NB4 (cell line): ENCODE data around the gene IRF9.
A peak's percentile ranks its signal among the peaks of the same experiment; 100 is the strongest.

ENCODE experiments used
- DNase-seq: peaks from one replicate; pipeline ENCODE4 v3.0.0; 2010; ENCODE audit warnings: low read depth
- H3K4me3 ChIP-seq: one replicate; pipeline ENCODE4 v1.5.1; 2011; ENCODE audit warnings: mild to moderate bottlenecking, low read depth, low read length, moderate library complexity
- CTCF ChIP-seq: IDR thresholded peaks from one replicate; pipeline ENCODE4 v1.5.1; 2012; ENCODE audit warnings: low read depth, low read length
- MAX ChIP-seq: IDR thresholded peaks from 2 replicates; pipeline ENCODE4 v1.6.1; 2011; ENCODE audit warnings: low read depth, low read length
- MYC ChIP-seq: IDR thresholded peaks from 2 replicates; pipeline ENCODE4 v1.6.1; 2011; ENCODE audit warnings: low read depth, low read length
- POLR2A ChIP-seq: IDR thresholded peaks from 2 replicates; pipeline ENCODE4 v1.6.1; 2011; ENCODE audit warnings: mild to moderate bottlenecking; ENCODE audit not compliant: insufficient read length; ENCODE audit errors: extremely low read depth

IRF9 gene

GRCh38 chr14:24160499-24160849 is 591 bp upstream of the IRF9 start:
- no peak for DNase-seq
- H3K4me3 ChIP-seq: no peak overlapping the region
- TF ChIP-seq CTCF (no peak), POLR2A (no peak), MAX (no peak), MYC (no peak)

- TF ChIP-seq MAX: no peak
- TF ChIP-seq MYC: no peak
- TF ChIP-seq POLR2A: no peak
- TF ChIP-seq CTCF: no peak
- no peak for DNase-seq
- H3K4me3 ChIP-seq: peak overlapping the region; percentile 78
Measured at GRCh38 chr14:24162093-24162492, 1.0 kb downstream of the IRF9 start.

GRCh38 chr14:24164518-24164991 is 3.5 kb downstream of the IRF9 start:
- no peak overlapping the region for H3K4me3 ChIP-seq
- TF ChIP-seq POLR2A (no peak), MAX (no peak), CTCF (no peak), MYC (no peak)
- DNase-seq: no peak

GRCh38 chr14:24165785-24166184 is 4.7 kb downstream of the IRF9 start:
- H3K4me3 ChIP-seq: no peak overlapping the region
- TF ChIP-seq MYC (no peak), CTCF (no peak), MAX (no peak), POLR2A (no peak)
- DNase-seq: no peak

GRCh38 chr14:24167469-24168114 is 6.5 kb downstream of the IRF9 start:
- no peak overlapping the region for H3K4me3 ChIP-seq
- no peak for DNase-seq
- TF ChIP-seq POLR2A: no peak
- TF ChIP-seq CTCF: no peak
- TF ChIP-seq MYC: no peak
- TF ChIP-seq MAX: no peak
